ENCODE data around the gene ZDHHC14.

- TF ChIP-seq CTCF (IDR thresholded peaks at IDR 0.05) (no peak), ZFX (IDR thresholded peaks at IDR 0.05; ENCODE audit: borderline replicate concordance) (no peak)
These were observed 327.2 kb downstream of the ZDHHC14 start for GRCh38 chr6:157708239-157708638.

All from 22Rv1 (cell line).